Measurements from ENCODE around the gene EXOC6.
A peak's percentile ranks its signal among the peaks of the same experiment; 100 is the strongest.

Gene EXOC6

GRCh38 chr10:93026072-93026471, 177.8 kb downstream of the EXOC6 start:
- no peak for DNase-seq (ENCODE audit: low read depth in 2 of 2)

- DNase-seq (ENCODE audit: low read depth in 2 of 2) = no peak
Measured at GRCh38 chr10:93027508-93027907, 179.2 kb downstream of the EXOC6 start.

DNA sequence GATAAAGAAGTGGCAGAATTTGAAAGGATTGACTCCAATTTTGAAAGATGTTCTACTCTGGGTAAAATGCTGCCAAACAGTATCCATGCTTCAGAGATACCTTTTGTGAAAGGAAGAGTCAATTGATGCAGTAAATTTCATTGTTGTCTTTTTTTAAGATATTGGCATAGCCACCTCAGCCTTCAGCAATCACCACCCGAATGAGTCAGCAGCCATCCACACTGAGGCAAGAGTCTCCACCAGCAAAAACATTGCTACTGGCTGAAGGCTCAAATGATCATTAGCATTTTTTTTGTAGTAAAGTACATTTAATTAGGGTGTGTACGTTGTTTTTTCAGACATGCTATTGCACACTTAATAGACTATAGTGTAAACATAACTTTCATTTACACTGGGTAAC, 180.6 kb downstream of the EXOC6 start:
- DNase-seq (ENCODE audit: low read depth in 2 of 2) = no peak

GRCh38 chr10:93030409-93030808, 182.1 kb downstream of the EXOC6 start:
- DNase-seq (ENCODE audit: low read depth in 2 of 2) = no peak

DNA sequence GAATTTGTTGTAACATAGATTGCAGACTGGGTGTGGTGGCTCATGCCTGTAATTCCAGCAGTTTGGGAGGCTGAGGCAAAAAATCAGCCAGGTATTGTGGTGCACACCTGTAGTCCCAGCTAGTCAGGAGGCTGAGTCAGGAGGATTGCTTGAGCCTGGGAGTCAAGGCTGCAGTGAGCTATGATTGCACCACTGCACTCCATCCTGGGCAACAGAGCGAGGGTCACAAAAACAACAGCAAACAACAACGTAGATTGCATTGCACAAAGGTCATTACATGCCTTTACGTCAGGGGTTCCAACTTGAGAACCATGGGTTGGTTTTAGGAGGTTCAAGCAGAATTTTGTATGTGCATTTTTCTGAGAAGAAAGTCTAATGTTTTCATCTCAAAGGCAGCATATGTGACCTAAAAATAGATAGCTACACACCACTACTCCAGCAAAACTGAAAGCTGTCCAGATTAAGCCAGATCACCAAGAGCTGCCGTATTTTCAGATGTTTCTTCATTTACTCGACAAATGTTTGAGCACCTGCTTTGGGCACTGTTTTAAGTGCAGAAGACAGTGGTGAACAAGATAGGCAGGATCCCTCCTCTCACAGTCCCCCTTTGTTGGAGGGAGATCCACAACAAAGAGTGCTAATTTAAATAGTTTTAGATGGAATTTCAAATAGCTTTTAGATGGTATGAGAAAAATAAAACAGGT, 183.9 kb downstream of the EXOC6 start:
- DNase-seq (ENCODE audit: low read depth in 2 of 2) = no peak

- no peak for DNase-seq (ENCODE audit: low read depth in 2 of 2)
Measured at GRCh38 chr10:93032809-93033137, 184.5 kb downstream of the EXOC6 start.

GRCh38 chr10:93034426-93034825, 186.1 kb downstream of the EXOC6 start:
- DNase-seq (ENCODE audit: low read depth in 2 of 2) = no peak

DNA sequence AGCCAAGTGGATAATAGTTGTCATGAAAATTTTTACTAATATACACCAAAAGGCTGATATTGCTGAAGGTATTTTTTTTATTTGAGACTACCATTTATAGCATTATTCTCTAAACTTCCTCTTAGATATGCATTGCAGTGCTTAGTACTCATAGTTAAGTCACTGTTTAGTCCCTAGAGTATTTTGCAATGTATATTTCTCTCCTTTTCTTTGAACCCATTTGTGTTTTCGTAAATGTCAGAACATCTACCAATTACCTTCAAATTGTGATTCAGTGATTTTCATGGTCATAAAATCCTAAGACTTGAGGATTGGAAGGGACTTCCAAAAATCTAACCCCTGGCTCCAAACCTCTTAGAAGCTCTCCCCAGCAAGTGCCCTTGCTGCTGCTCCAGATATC, 190.8 kb downstream of the EXOC6 start:
- DNase-seq (ENCODE audit: low read depth in 2 of 2) = no peak

DNA sequence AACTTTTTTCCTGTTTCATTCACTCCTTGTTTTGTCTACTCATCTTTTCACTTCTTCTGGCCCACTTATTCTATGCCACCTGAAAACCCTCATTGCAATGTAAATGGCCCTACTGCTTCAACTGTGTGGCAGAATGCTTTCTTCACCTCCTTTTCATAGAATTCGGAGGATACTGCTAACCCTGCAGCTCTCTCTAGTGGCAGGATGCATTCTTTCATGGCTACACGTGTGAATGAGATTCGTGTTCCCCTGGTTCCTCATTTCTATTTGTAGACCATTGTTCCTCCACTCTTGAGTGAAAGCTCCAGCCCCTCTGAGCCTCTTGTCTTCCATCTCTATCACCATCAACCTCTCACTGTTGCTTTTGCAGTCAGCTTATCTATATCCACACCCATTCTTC, 191.4 kb downstream of the EXOC6 start:
- DNase-seq (ENCODE audit: low read depth in 2 of 2) = no peak

GRCh38 chr10:93054486-93054885, 206.2 kb downstream of the EXOC6 start:
- no peak for DNase-seq (ENCODE audit: low read depth in 2 of 2)

- DNase-seq (ENCODE audit: low read depth in 2 of 2) = no peak
Measured at GRCh38 chr10:93058139-93058538, 209.8 kb downstream of the EXOC6 start.

DNA sequence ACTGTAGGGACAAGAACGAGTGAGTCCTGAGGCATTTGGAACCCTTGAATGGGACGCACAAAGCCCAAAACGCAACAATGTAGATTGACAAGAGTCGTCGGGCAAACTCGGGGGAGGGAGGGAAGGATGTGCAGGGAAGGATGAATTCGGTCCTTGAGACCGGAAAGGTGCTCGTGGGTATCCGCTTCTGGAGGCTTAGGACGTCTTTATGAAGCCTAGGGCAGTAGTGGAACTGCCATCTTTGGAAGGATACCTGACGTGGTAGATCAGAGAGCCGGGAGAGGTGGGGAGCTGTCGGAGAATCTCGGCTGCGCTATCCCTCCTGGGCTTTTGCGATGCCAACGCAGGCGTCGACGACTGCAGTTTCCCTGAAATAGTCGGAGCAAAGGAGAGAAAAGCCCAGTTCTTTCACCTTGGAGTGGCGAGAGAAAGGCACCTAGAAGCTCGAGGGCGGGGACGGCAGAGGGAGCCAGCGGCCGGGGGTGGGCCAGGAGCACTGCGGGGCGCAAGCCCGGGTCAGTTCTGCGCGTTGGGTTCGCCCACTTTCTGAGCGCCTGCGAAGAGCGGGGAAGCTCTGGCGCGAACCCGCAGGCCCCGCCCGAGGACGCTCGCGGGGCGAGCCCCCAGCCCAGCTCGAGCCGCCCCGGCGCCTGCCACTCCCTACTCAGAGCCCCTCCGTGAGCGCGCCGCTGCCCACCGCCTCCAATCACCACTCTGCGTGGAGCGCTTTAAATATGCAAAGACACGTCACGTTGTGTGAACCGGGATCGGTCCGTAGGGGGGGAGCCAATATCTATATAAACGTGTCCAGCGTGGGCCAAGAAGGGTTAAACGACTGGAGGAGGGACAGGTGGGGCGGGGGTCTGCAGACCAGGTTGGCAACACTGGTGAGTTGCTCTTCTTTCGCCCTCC, 211.9 kb downstream of the EXOC6 start, which contains the start of gene CYP26C1:
Gene CYP26C1 (plus strand): TSS at position 824 of the 912 bp plus-strand sequence. CDS start 466 bp downstream, outside the sequence.
- DNase-seq (ENCODE audit: low read depth in 2 of 2) = no peak

DNA sequence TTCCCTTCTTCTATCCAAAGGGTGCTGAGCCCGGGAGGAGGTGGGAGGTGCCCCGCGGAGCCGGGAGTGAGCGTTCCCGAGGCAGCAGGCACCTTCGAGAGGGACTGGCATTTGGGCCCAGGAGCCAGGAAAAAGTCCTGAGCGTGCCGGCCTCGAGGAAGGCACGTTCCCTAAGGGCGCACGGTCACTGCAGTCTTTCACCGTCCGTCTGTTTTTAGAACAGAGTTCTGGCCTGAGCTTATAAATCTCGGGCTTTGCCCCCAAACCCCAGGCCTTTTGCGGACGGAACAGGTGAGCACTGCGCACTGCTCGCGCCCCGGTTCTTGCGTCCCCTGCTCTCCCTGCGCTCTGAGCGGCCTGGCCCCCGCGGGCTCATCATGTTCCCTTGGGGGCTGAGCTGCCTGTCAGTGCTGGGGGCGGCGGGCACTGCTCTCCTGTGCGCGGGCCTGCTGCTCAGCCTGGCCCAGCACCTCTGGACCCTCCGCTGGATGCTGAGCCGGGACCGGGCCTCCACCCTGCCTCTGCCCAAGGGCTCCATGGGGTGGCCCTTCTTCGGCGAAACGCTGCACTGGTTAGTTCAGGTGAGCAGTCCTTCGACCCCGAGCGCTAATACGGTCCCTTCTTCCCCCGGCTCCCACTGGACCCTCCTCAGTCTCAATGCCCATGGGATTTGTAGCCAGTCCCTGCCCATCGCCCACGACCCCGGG, 212.7 kb downstream of the EXOC6 start:
- no peak for DNase-seq (ENCODE audit: low read depth in 2 of 2)

DNA sequence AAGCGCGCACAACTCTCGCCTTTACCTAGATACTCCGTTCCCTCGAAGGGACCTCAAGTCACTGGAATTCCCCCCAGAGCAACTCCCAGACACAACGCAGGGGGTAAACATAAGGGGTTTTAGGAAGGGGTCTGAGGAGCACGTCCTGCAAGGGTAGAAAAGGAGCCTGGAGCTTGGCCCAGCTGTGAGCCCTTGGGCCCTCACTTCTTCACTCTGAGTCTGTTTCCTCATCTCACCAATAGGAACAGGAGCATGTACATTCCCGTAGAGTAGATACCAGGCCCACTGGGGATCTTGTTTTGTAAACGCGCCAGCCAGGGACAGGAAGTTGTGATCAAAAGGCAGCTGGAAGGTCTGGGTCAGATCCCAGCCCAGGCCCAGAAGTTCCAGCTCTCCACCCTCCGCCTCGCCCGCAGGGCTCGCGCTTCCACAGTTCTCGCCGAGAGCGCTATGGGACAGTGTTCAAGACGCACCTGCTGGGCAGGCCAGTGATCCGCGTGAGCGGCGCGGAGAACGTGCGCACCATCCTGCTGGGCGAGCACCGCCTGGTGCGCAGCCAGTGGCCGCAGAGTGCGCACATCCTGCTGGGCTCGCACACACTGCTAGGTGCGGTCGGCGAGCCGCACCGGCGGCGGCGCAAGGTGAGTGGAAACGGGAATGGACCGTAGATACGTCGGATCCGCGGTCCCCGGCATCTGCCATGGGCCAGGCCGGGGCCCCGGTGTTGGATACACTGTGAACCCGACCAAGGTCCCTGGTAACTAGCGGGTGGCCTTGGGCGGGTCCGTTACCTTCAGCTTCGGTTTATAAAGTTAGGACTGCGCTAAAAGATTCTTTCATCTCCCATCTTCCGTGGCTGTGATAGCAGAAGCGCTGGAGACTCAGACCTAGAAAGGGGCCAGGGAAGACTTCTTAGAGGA, 213.5 kb downstream of the EXOC6 start:
- no peak for DNase-seq (ENCODE audit: low read depth in 2 of 2)

DNA sequence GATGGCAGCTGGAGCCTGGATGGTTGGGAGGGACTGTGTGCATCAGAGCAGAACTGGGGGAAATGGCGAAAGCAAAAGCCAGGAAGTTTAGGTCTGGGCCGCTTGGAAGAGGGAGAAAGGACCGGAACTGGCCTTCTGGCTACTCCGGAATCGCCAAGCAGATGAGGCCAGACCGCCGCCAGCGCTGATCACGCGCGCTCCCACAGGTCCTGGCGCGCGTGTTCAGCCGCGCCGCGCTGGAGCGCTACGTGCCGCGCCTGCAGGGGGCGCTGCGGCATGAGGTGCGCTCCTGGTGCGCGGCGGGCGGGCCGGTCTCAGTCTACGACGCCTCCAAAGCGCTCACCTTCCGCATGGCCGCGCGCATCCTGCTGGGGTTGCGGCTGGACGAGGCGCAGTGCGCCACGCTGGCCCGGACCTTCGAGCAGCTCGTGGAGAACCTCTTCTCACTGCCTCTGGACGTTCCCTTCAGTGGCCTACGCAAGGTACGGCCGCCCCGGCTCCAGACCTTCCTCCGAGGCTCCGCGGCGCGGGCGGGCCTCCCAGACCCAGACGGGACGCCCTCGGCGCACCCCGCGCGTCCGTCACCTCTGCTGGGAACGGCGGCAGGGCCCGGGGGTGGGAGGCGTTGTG, 214.3 kb downstream of the EXOC6 start:
- DNase-seq (ENCODE audit: low read depth in 2 of 2) = peak; percentile 37 to 42

GRCh38 chr10:93063144-93063976, 215.0 kb downstream of the EXOC6 start:
- DNase-seq (ENCODE audit: low read depth in 2 of 2) = no peak

- DNase-seq (ENCODE audit: low read depth in 2 of 2) = no peak
Measured at GRCh38 chr10:93063977-93064660, 215.8 kb downstream of the EXOC6 start.

- DNase-seq (ENCODE audit: low read depth in 2 of 2) = no peak
Measured at GRCh38 chr10:93064874-93065660, 216.7 kb downstream of the EXOC6 start.
